Activated CD4-positive, CD25-positive, alpha-beta regulatory T cell (primary cell): ENCODE measurements around the gene PTPN20.

Experiments used
- DNase-seq, 4 experiments: peaks; one replicate each; lab custom pipeline; 2025; lab: John Stamatoyannopoulos, UW

The PTPN20 gene

GRCh38 chr10:47049056-47049851, 138.0 kb downstream of the PTPN20 start:
- no peak for DNase-seq

- no peak for DNase-seq
These were observed 138.7 kb downstream of the PTPN20 start for GRCh38 chr10:47049906-47050305.

- DNase-seq: no peak
These were observed 139.6 kb downstream of the PTPN20 start for GRCh38 chr10:47050618-47051455.

GRCh38 chr10:47051741-47052238, 140.6 kb downstream of the PTPN20 start:
- DNase-seq: no peak
